Natural killer cell (primary cell): ENCODE data around the gene PHLDB1. TPM values are rescaled to one million over a fixed set of nuclear protein-coding genes. Genes with fewer than 3 reads are reported as not detected.

Experiments used
- ATAC-seq, 3 donors: fragments of 150-1000 bp in 2 of 3; fragments of 200-7000 bp in 1 of 3; cut with Tn5 transposase; 1 replicate in 1 of 3; 2 replicates in 2 of 3; pipeline ENCODE4 v1.10.0; 2021; ENCODE audit warnings: mild to moderate bottlenecking in 2 of 3, moderate library complexity in 2 of 3
- DNase-seq, 2 donors: peaks; one replicate each; pipeline versions ENCODE4 v3.0.0 to v3.0.0-alpha.2; 2013 to 2021; ENCODE audit warnings: mixed read lengths in 1 of 2
- H3K27ac ChIP-seq: one replicate; pipeline ENCODE4 v1.5.1; 2013; ENCODE audit warnings: mild to moderate bottlenecking, low read length
- H3K27me3 ChIP-seq: one replicate; pipeline ENCODE4 v1.6.1; 2013; ENCODE audit warnings: low read length; ENCODE audit not compliant: control insufficient read depth, insufficient read depth
- H3K36me3 ChIP-seq: one replicate; pipeline ENCODE4 v1.6.1; 2013; ENCODE audit warnings: low read length; ENCODE audit not compliant: control insufficient read depth, insufficient read depth
- H3K4me1 ChIP-seq: one replicate; pipeline ENCODE4 v1.6.1; 2013; ENCODE audit warnings: low read length; ENCODE audit not compliant: control insufficient read depth, insufficient read depth
- H3K4me3 ChIP-seq: one replicate; pipeline ENCODE4 v1.5.1; 2013; ENCODE audit warnings: low read length
- H3K9me3 ChIP-seq: one replicate; pipeline ENCODE4 v1.6.1; 2013; ENCODE audit warnings: low read length; ENCODE audit not compliant: control insufficient read depth, insufficient read depth
- H3K27ac Mint-ChIP-seq, 2 donors: one replicate each; pipeline ENCODE4 v1.8.0; 2022; ENCODE audit warnings: mild to moderate bottlenecking in 2 of 2, mixed read lengths in 2 of 2, moderate library complexity in 1 of 2
- H3K27me3 Mint-ChIP-seq, 2 donors: one replicate each; pipeline ENCODE4 v1.8.0; 2022; ENCODE audit warnings: low read depth in 2 of 2, mixed read lengths in 2 of 2
- H3K36me3 Mint-ChIP-seq: one replicate; pipeline ENCODE4 v1.8.0; 2022; ENCODE audit warnings: mixed read lengths
- H3K4me1 Mint-ChIP-seq, 2 donors: one replicate each; pipeline ENCODE4 v1.8.0; 2022; ENCODE audit warnings: mixed read lengths in 2 of 2
- H3K4me3 Mint-ChIP-seq: one replicate; pipeline ENCODE4 v1.8.0; 2022; ENCODE audit warnings: mild to moderate bottlenecking, moderate library complexity, mixed read lengths
- H3K9me3 Mint-ChIP-seq, 2 donors: one replicate each; pipeline ENCODE4 v1.8.0; 2022; ENCODE audit warnings: mixed read lengths in 2 of 2
- WGBS: methylation state at CpG from one replicate; pipeline ENCODE4 v1.1.7; 2013; ENCODE audit warnings: missing lambda C conversion rate; ENCODE audit not compliant: insufficient coverage; 5-methylcytosine and 5-hydroxymethylcytosine counted together
- intact Hi-C: fragments of 100-400 bp; cut with micrococcal nuclease; formaldehyde crosslinking; loops from one replicate; pipeline ENCODE4 v1.14.2; 2022
- total RNA-seq, 4 donors: library from RNA; stranded (reverse); fragments of 120-200 nt in 1 of 4; gene quantifications; one replicate each; pipeline versions ENCODE4 v1.2.3 to v1.2.4, GENCODE V29; 2013 to 2022
- TF ChIP-seq, protein P1 (sequence below): fragments of 200-600 bp; IDR thresholded peaks from one replicate; pipeline ENCODE4 v1.8.0; 2022; ENCODE audit warnings: antibody characterized with exemption

The PHLDB1 gene
- total RNA-seq, 3 donors from 2014 or later (not counting 1 experiment from before 2014, with no cell fraction given) = 0.75 to 1.1 (median 0.95) TPM

DNA sequence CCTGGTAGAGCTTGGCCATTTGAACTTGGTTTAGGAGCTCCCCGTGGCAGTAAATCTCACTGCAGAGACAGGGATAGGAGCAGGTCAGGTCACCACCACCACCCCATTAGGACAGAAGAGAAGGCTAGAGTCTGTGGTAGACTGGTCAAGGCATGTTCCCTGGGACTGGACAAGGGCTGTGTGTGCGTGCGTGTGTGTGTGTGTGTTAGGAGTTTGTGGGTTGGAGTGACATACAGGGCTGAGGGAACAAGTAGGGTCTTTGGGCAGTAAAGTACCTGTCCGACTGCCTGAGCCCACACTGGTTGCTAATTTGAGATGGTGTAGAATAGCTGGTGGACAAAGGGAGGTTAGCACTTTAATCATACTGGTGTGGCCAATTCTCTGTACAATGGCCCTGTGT is 56.0 kb downstream of the PHLDB1 start:
- Mint-ChIP-seq H3K36me3 (no peaks in the 10 kb centered on the region), H3K27ac (no peak overlapping the region), H3K4me1 (peaks cover 0 to 7% of the 10 kb centered on the region in 2 donors), H3K27me3 (no peaks in the 10 kb centered on the region), H3K9me3 (no peaks in the 10 kb centered on the region), H3K4me3 (no peak overlapping the region)
- no peaks in the 10 kb centered on the region for H3K9me3 ChIP-seq
- no peak for ATAC-seq
- H3K27me3 ChIP-seq = no peaks in the 10 kb centered on the region
- intact Hi-C loops = no loop called here
- H3K4me1 ChIP-seq = peaks cover 8% of the 10 kb centered on the region
- H3K27ac ChIP-seq = no peak overlapping the region
- no peak overlapping the region for H3K4me3 ChIP-seq
- TF ChIP-seq, protein P1, sequence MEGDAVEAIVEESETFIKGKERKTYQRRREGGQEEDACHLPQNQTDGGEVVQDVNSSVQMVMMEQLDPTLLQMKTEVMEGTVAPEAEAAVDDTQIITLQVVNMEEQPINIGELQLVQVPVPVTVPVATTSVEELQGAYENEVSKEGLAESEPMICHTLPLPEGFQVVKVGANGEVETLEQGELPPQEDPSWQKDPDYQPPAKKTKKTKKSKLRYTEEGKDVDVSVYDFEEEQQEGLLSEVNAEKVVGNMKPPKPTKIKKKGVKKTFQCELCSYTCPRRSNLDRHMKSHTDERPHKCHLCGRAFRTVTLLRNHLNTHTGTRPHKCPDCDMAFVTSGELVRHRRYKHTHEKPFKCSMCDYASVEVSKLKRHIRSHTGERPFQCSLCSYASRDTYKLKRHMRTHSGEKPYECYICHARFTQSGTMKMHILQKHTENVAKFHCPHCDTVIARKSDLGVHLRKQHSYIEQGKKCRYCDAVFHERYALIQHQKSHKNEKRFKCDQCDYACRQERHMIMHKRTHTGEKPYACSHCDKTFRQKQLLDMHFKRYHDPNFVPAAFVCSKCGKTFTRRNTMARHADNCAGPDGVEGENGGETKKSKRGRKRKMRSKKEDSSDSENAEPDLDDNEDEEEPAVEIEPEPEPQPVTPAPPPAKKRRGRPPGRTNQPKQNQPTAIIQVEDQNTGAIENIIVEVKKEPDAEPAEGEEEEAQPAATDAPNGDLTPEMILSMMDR = no peak
- WGBS = 89% methylated on average over 4 of the region's 4 CpGs
- no peaks in the 10 kb centered on the region for H3K36me3 ChIP-seq
- DNase-seq = no peak

DNA sequence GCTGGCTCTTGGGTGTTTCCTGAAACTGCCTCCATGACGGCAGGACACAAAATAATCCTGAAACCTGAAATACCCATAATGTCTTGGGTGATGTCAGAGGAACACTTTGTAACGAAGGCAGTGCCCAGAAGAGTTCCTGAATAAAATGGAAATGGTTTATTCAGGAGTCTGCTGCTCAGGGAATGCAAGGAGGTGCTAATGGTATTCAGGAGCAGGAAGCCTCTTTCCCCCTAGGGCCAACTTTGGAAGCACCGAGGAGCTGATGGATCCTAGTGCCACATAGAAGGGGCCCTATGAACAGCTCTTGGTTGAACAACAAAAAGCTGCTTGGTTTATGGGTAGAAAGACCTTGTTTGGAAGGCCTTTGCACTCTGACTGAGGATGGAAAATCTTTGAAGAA is 56.5 kb downstream of the PHLDB1 start:
- intact Hi-C loops = no loop called here
- Mint-ChIP-seq H3K4me3 (no peak overlapping the region), H3K4me1 (peaks cover 0 to 7% of the 10 kb centered on the region in 2 donors), H3K9me3 (no peaks in the 10 kb centered on the region), H3K27me3 (peaks cover 3 to 4% of the 10 kb centered on the region in 2 donors), H3K27ac (no peak overlapping the region), H3K36me3 (no peaks in the 10 kb centered on the region)
- no peaks in the 10 kb centered on the region for H3K27me3 ChIP-seq
- no peak for ATAC-seq
- TF ChIP-seq, protein P1 = no peak
- WGBS = 63% methylated on average over 3 of the region's 3 CpGs
- H3K9me3 ChIP-seq = no peaks in the 10 kb centered on the region
- peaks cover 8% of the 10 kb centered on the region for H3K4me1 ChIP-seq
- H3K4me3 ChIP-seq = no peak overlapping the region
- no peak for DNase-seq
- no peaks in the 10 kb centered on the region for H3K36me3 ChIP-seq
- H3K27ac ChIP-seq = no peak overlapping the region

DNA sequence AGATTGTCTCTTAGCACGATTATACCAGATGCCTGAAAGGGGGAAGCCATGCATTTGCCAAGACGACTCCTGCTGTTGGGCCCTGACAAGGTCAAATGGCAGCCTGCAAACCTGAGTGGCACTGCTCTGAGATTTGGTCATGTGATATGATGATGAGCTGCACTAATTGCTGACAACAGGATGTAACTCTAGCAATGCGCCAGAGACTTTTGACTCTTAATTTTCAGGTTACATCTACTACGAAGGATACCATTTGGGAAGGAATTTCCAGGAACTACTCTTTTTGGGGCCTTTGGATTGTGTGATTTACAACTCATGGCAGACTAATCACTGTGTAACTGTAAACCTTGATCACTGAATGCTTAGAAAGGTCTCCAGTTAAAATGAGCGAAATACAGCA is 59.0 kb downstream of the PHLDB1 start:
- ATAC-seq = no peak
- peaks cover 7 to 27% of the 10 kb centered on the region in 2 donors for H3K27me3 Mint-ChIP-seq
- no peak for DNase-seq
- Histone ChIP-seq H3K4me3 (no peak overlapping the region), H3K27ac (no peak overlapping the region), H3K27me3 (no peaks in the 10 kb centered on the region), H3K4me1 (no peaks in the 10 kb centered on the region), H3K9me3 (no peaks in the 10 kb centered on the region), H3K36me3 (no peaks in the 10 kb centered on the region)
- peaks cover 0 to 2% of the 10 kb centered on the region in 2 donors for H3K9me3 Mint-ChIP-seq
- TF ChIP-seq, protein P1 = no peak
- no peaks in the 10 kb centered on the region for H3K4me1 Mint-ChIP-seq
- H3K36me3 Mint-ChIP-seq = no peaks in the 10 kb centered on the region
- intact Hi-C loops = no loop called here
- H3K27ac Mint-ChIP-seq = no peak overlapping the region
- no peak overlapping the region for H3K4me3 Mint-ChIP-seq
- WGBS = 86% methylated on average over 5 of the region's 5 CpGs

DNA sequence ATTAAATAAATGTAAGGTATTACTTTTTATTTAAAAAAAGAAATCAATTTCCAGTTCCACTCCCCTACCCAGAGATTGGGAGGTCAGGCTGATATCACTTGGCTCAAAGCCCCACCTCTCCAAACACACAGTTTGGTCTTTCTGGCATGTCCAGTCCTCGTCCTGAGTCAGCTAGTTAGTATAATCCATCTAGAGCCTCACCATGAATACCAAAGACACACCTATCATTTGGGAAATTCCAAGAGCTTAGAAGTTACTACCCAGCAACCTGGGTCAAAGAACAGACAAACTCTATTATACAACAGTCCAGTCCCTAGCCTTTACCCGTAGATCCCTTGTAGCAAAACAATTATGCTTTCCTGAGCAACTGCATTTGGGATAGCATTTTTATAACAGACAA is 62.6 kb downstream of the PHLDB1 start:
- no peak for ATAC-seq
- Histone ChIP-seq H3K4me3 (no peak overlapping the region), H3K4me1 (no peaks in the 10 kb centered on the region), H3K36me3 (no peaks in the 10 kb centered on the region), H3K27ac (no peak overlapping the region), H3K9me3 (no peaks in the 10 kb centered on the region), H3K27me3 (no peaks in the 10 kb centered on the region)
- Mint-ChIP-seq H3K4me1 (no peaks in the 10 kb centered on the region), H3K27ac (no peak overlapping the region), H3K36me3 (no peaks in the 10 kb centered on the region), H3K9me3 (peaks cover 0 to 2% of the 10 kb centered on the region in 2 donors), H3K4me3 (no peak overlapping the region), H3K27me3 (peaks cover 7 to 31% of the 10 kb centered on the region in 2 donors)
- intact Hi-C loops = no loop called here
- no peak for DNase-seq
- WGBS = 71% methylated on average over 1 of the region's 2 CpGs
- TF ChIP-seq, protein P1 = no peak
